Uterus (tissue), 2 donors: ENCODE data around the gene HSD17B8.

ENCODE experiments used
- POLR2A ChIP-seq, 2 donors: fragments of 450-650 bp; IDR thresholded peaks; one replicate each; pipeline ENCODE4 v1.6.1; 2016; ENCODE audit warnings: antibody characterized with exemption in 2 of 2, mild to moderate bottlenecking in 1 of 2, moderate library complexity in 1 of 2
- TF ChIP-seq, protein P1 (sequence below), 4 experiments: fragments of 200-600 bp in 2 of 4; fragments of 450-650 bp in 2 of 4; sonication (generic) in 2 of 4; IDR thresholded peaks; one replicate each; pipeline ENCODE4 v1.5.1; 2016 to 2019; ENCODE audit warnings: antibody characterized with exemption in 4 of 4, mild to moderate bottlenecking in 2 of 4, moderate library complexity in 1 of 4

GRCh38 chr6:33252759-33253158 is 48.3 kb downstream of the HSD17B8 start:
- TF ChIP-seq, protein P1, sequence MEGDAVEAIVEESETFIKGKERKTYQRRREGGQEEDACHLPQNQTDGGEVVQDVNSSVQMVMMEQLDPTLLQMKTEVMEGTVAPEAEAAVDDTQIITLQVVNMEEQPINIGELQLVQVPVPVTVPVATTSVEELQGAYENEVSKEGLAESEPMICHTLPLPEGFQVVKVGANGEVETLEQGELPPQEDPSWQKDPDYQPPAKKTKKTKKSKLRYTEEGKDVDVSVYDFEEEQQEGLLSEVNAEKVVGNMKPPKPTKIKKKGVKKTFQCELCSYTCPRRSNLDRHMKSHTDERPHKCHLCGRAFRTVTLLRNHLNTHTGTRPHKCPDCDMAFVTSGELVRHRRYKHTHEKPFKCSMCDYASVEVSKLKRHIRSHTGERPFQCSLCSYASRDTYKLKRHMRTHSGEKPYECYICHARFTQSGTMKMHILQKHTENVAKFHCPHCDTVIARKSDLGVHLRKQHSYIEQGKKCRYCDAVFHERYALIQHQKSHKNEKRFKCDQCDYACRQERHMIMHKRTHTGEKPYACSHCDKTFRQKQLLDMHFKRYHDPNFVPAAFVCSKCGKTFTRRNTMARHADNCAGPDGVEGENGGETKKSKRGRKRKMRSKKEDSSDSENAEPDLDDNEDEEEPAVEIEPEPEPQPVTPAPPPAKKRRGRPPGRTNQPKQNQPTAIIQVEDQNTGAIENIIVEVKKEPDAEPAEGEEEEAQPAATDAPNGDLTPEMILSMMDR (IDR thresholded peaks at IDR 0.05) = no peak
- no peak for TF ChIP-seq POLR2A (IDR thresholded peaks at IDR 0.05)
